NT2/D1 (cell line): ENCODE data around the gene ACOT8.

Experiments used
- SUZ12 ChIP-seq: IDR thresholded peaks from 2 replicates; pipeline ENCODE4 v1.6.1; 2011; ENCODE audit not compliant: insufficient read length, insufficient read depth; ENCODE audit errors: extremely low read depth
- YY1 ChIP-seq: IDR thresholded peaks from 2 replicates; pipeline ENCODE4 v1.6.1; 2011; ENCODE audit not compliant: insufficient read length, insufficient read depth
- ZNF274 ChIP-seq: IDR thresholded peaks from 2 replicates; pipeline ENCODE4 v1.6.1; 2011; ENCODE audit warnings: mild to moderate bottlenecking, low read depth, low read length

GRCh38 chr20:45873409-45874103 is 16.4 kb upstream of the ACOT8 start:
- TF ChIP-seq SUZ12 (no peak), ZNF274 (no peak), YY1 (no peak)
